GM23338 (cell line): Measurements from ENCODE around the gene GLB1L. TPM values are rescaled to one million over a fixed set of nuclear protein-coding genes. Genes with fewer than 3 reads are reported as not detected.

Source experiments
- ATAC-seq: fragments of 200-7000 bp; cut with Tn5 transposase; 3 replicates; pipeline ENCODE4 v1.9.1; 2020
- DNase-seq: peaks from one replicate; pipeline ENCODE4 v3.0.0-alpha.2; 2015; ENCODE audit warnings: low spot score
- H2AFZ ChIP-seq: fragments of 200-600 bp; sonication (generic); 2 replicates; pipeline ENCODE4 v1.8.0; 2016; ENCODE audit warnings: antibody characterized with exemption, mild to moderate bottlenecking, moderate library complexity
- H3F3A ChIP-seq: fragments of 200-600 bp; sonication (generic); replicated peaks from 2 replicates; pipeline ENCODE4 v1.8.0; 2017; ENCODE audit warnings: antibody characterized with exemption, mixed run types, low read depth
- H3K27ac ChIP-seq: fragments of 200-600 bp; sonication (generic); 2 replicates; pipeline ENCODE4 v1.6.1; 2016; ENCODE audit warnings: low read depth
- H3K27me3 ChIP-seq: fragments of 200-600 bp; sonication (generic); 2 replicates; pipeline ENCODE4 v1.8.0; 2016; ENCODE audit warnings: mild to moderate bottlenecking, mixed run types, moderate library complexity; ENCODE audit not compliant: insufficient read depth
- H3K36me3 ChIP-seq: fragments of 200-600 bp; sonication (generic); 2 replicates; pipeline ENCODE4 v1.8.0; 2016; ENCODE audit warnings: mild to moderate bottlenecking; ENCODE audit not compliant: insufficient read depth
- H3K4me1 ChIP-seq: fragments of 200-600 bp; sonication (generic); 2 replicates; pipeline ENCODE4 v1.8.0; 2016; ENCODE audit warnings: mild to moderate bottlenecking, moderate library complexity; ENCODE audit not compliant: insufficient read depth
- H3K4me2 ChIP-seq: fragments of 200-600 bp; sonication (generic); 2 replicates; pipeline ENCODE4 v1.7.1; 2017; ENCODE audit warnings: mixed run types
- H3K4me3 ChIP-seq: fragments of 200-600 bp; sonication (generic); 2 replicates; pipeline ENCODE4 v1.6.1; 2016; ENCODE audit warnings: mixed run types
- H3K79me2 ChIP-seq: fragments of 200-600 bp; sonication (generic); replicated peaks from 2 replicates; pipeline ENCODE4 v1.8.0; 2017; ENCODE audit warnings: mild to moderate bottlenecking; ENCODE audit not compliant: insufficient read depth
- H3K9me2 ChIP-seq: fragments of 200-600 bp; sonication (generic); 2 replicates; pipeline ENCODE4 v1.8.0; 2017; ENCODE audit not compliant: insufficient read depth
- H4K20me1 ChIP-seq: fragments of 200-600 bp; sonication (generic); replicated peaks from 2 replicates; pipeline ENCODE4 v1.8.0; 2017; ENCODE audit warnings: mild to moderate bottlenecking; ENCODE audit not compliant: insufficient read depth
- H3K27ac Mint-ChIP-seq: 2 replicates; pipeline ENCODE4 v1.8.0; 2020; ENCODE audit warnings: inconsistent platforms, mild to moderate bottlenecking, moderate library complexity, mixed read lengths
- H3K27me3 Mint-ChIP-seq: 3 replicates; pipeline ENCODE4 v1.8.0; 2022; ENCODE audit warnings: low read depth, mild to moderate bottlenecking, moderate library complexity, mixed read lengths, inconsistent platforms; ENCODE audit not compliant: insufficient read depth, poor library complexity
- H3K36me3 Mint-ChIP-seq: 3 replicates; pipeline ENCODE4 v1.8.0; 2021; ENCODE audit warnings: low read depth, mild to moderate bottlenecking, inconsistent platforms, moderate library complexity, mixed read lengths
- H3K4me1 Mint-ChIP-seq: 3 replicates; pipeline ENCODE4 v1.8.0; 2020; ENCODE audit warnings: mild to moderate bottlenecking, inconsistent platforms, mixed read lengths
- H3K4me3 Mint-ChIP-seq: 3 replicates; pipeline ENCODE4 v1.8.0; 2021; ENCODE audit warnings: moderate library complexity, mild to moderate bottlenecking, inconsistent platforms, mixed read lengths
- H3K9me3 Mint-ChIP-seq: 3 replicates; pipeline ENCODE4 v1.8.0; 2020; ENCODE audit warnings: moderate library complexity, mild to moderate bottlenecking, inconsistent platforms, mixed read lengths
- CREB1 ChIP-seq: fragments of 250-450 bp; sonication (Bioruptor Pico); IDR thresholded peaks from 2 replicates; pipeline ENCODE4 v1.5.0; 2020; ENCODE audit warnings: low read depth, mild to moderate bottlenecking, moderate library complexity
- EZH2 ChIP-seq: fragments of 200-600 bp; sonication (generic); IDR thresholded peaks from one replicate; pipeline ENCODE4 v1.8.0; 2017; ENCODE audit warnings: antibody characterized with exemption, mild to moderate bottlenecking, low read depth; ENCODE audit not compliant: unreplicated experiment
- EZH2phosphoT487 ChIP-seq: fragments of 200-600 bp; sonication (generic); IDR thresholded peaks from one replicate; pipeline ENCODE4 v1.8.1; 2018; ENCODE audit warnings: antibody characterized with exemption; ENCODE audit not compliant: unreplicated experiment
- JUNB ChIP-seq: IDR thresholded peaks from one replicate; pipeline ENCODE4 v1.6.1; 2016; ENCODE audit warnings: antibody characterized with exemption; ENCODE audit not compliant: unreplicated experiment
- NANOG ChIP-seq: IDR thresholded peaks from 2 replicates; pipeline ENCODE4 v1.6.1; 2016; ENCODE audit warnings: antibody characterized with exemption, borderline replicate concordance
- POLR2AphosphoS5 ChIP-seq: IDR thresholded peaks from 2 replicates; pipeline ENCODE4 v1.6.1; 2016; ENCODE audit warnings: antibody characterized with exemption, low read depth
- STAT1 ChIP-seq: IDR thresholded peaks from one replicate; pipeline ENCODE4 v1.6.1; 2016; ENCODE audit warnings: antibody characterized with exemption; ENCODE audit not compliant: unreplicated experiment
- ZNF114 ChIP-seq: fragments of 250-450 bp; sonication (Bioruptor Pico); IDR thresholded peaks from 2 replicates; pipeline ENCODE4 v1.5.0; 2020; ENCODE audit warnings: mild to moderate bottlenecking, moderate library complexity
- ZNF331 ChIP-seq: fragments of 250-450 bp; sonication (Bioruptor Pico); IDR thresholded peaks from 2 replicates; pipeline ENCODE4 v1.5.0; 2020; ENCODE audit warnings: low read depth, mild to moderate bottlenecking, moderate library complexity
- polyA plus RNA-seq: library from polyadenylated mRNA; unstranded; fragments of >200 nt; fragmentation: Nextera tagmentation; extraction: Ambion mirVana; gene quantifications from 2 replicates; pipeline ENCODE4 v1.2.1, GENCODE V29; 2016
- total RNA-seq: library from RNA; depleted of rRNA; stranded (reverse); fragments of >200 nt; shearing (Covaris generic); gene quantifications from 2 replicates; pipeline ENCODE4 v1.2.3, GENCODE V29; 2014
- TF ChIP-seq, protein P1 (sequence below): IDR thresholded peaks from 2 replicates; pipeline ENCODE4 v1.6.1; 2016; ENCODE audit warnings: antibody characterized with exemption
- TF ChIP-seq, protein P2 (sequence below), 2 experiments: fragments of 200-600 bp in 1 of 2; sonication (generic) in 1 of 2; conservative IDR thresholded peaks; 2 replicates each; pipeline versions ENCODE4 v1.5.1 to v1.6.1; 2016 to 2017; ENCODE audit warnings: antibody characterized with exemption in 2 of 2, low read depth in 2 of 2, mild to moderate bottlenecking in 2 of 2, moderate library complexity in 1 of 2
- TF ChIP-seq, protein P3 (sequence below): fragments of 250-450 bp; sonication (Bioruptor Pico); IDR thresholded peaks from 2 replicates; pipeline ENCODE4 v1.5.0; 2020; ENCODE audit warnings: mild to moderate bottlenecking, moderate library complexity

GLB1L gene
- total and polyA plus RNA-seq, 2 experiments from 2014 or later = 1.7 to 5.4 TPM

DNA sequence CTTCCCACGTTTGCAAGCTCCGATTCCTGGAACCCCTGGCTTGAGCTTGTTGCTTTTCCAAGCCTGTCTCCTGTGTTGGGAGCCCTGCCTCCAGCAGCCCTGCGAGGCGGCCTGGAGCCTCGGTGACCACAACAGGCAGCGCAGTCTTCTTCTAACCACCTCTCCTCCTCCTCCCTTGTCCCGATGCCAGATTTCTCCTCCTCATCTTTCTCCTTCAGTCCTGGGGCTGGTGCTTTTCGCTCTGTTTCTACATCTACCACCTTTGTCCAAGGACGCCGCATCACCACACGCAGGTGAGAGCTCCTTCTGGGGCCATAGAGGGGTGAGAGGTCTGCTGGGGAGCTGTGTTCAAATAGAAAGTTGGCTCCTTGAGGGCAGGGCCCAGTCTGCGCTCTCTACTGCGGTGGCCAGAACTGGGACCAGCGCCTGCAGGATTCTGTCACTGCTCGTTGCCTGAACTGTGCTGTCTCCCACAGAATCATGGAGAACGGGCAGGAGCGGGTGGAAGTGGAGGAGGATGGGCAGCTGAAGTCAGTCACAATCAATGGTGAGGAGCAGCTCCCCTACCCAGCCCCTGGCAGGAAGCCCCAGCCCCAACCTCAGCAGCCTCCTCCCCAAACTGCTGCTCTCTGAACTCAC lies 37.8 kb upstream of the GLB1L start:
- H4K20me1 ChIP-seq = no peaks in the 10 kb centered on the region; the same call in 1 of the 2 replicates
- no peak overlapping the region for H3K27ac ChIP-seq
- no peaks in the 10 kb centered on the region; the same call in 1 of the 2 replicates for H3K36me3 ChIP-seq
- TF ChIP-seq ZNF331 (CRISPR knock-in tag) = no peak
- TF ChIP-seq STAT1 = no peak
- no peak for TF ChIP-seq JUNB
- TF ChIP-seq EZH2phosphoT487 = no peak
- TF ChIP-seq NANOG = no peak
- no peak overlapping the region for H3K4me3 ChIP-seq
- peaks cover 18% of the 10 kb centered on the region for H3K4me1 ChIP-seq
- DNase-seq (no peak), ATAC-seq (no peak)
- H3K9me2 ChIP-seq = no peaks in the 10 kb centered on the region
- no peaks in the 10 kb centered on the region for H3K79me2 ChIP-seq
- H3K4me3 Mint-ChIP-seq = no peak overlapping the region
- H3K27me3 Mint-ChIP-seq = peaks cover 6% of the 10 kb centered on the region
- H3K36me3 Mint-ChIP-seq = peaks cover 11% of the 10 kb centered on the region; the same call in 2 of the 3 replicates
- no peaks in the 10 kb centered on the region for H3K9me3 Mint-ChIP-seq
- no peaks in the 10 kb centered on the region for H3F3A ChIP-seq
- H3K4me2 ChIP-seq = no peak overlapping the region
- H3K27me3 ChIP-seq = no peaks in the 10 kb centered on the region
- no peak overlapping the region for H2AFZ ChIP-seq
- no peak overlapping the region for H3K27ac Mint-ChIP-seq
- peaks cover 31% of the 10 kb centered on the region for H3K4me1 Mint-ChIP-seq

DNA sequence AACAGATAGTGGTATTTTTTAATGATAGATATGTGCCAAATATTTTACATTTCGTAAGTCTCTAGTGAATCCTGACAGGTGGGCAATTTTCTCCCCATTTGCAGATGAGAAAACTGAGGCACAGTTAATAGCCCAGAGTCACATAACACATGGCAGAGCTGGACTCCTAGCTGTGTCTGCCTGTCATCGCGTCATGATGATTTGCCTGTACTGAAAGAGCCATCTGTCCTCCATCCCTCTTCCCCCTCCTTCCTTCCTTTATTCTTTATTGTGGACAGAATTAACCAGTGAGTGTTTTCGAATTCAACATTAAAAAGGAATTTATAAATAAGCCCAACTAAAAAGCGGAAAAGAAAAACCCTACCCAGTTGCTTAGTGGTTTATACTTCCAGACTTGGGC lies 37.1 kb upstream of the GLB1L start:
- no peak overlapping the region for H3K27ac Mint-ChIP-seq
- Histone ChIP-seq H3K4me1 (peaks cover 22% of the 10 kb centered on the region), H4K20me1 (no peaks in the 10 kb centered on the region; the same call in 1 of the 2 replicates)

More for the DNA sequence above, 37.1 kb upstream of the GLB1L start:
- TF ChIP-seq NANOG = no peak
- TF ChIP-seq, protein P1, sequence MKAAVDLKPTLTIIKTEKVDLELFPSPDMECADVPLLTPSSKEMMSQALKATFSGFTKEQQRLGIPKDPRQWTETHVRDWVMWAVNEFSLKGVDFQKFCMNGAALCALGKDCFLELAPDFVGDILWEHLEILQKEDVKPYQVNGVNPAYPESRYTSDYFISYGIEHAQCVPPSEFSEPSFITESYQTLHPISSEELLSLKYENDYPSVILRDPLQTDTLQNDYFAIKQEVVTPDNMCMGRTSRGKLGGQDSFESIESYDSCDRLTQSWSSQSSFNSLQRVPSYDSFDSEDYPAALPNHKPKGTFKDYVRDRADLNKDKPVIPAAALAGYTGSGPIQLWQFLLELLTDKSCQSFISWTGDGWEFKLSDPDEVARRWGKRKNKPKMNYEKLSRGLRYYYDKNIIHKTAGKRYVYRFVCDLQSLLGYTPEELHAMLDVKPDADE = no peak
- no peak for TF ChIP-seq ZNF331 (CRISPR knock-in tag)
- no peak for TF ChIP-seq EZH2
- TF ChIP-seq EZH2phosphoT487 = no peak
- no peak for TF ChIP-seq STAT1
- no peak for TF ChIP-seq POLR2AphosphoS5
- TF ChIP-seq JUNB = no peak
- TF ChIP-seq, protein P2, sequence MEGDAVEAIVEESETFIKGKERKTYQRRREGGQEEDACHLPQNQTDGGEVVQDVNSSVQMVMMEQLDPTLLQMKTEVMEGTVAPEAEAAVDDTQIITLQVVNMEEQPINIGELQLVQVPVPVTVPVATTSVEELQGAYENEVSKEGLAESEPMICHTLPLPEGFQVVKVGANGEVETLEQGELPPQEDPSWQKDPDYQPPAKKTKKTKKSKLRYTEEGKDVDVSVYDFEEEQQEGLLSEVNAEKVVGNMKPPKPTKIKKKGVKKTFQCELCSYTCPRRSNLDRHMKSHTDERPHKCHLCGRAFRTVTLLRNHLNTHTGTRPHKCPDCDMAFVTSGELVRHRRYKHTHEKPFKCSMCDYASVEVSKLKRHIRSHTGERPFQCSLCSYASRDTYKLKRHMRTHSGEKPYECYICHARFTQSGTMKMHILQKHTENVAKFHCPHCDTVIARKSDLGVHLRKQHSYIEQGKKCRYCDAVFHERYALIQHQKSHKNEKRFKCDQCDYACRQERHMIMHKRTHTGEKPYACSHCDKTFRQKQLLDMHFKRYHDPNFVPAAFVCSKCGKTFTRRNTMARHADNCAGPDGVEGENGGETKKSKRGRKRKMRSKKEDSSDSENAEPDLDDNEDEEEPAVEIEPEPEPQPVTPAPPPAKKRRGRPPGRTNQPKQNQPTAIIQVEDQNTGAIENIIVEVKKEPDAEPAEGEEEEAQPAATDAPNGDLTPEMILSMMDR (conservative IDR thresholded peaks at IDR 0.05; ENCODE audit: low read depth in 2 of 2) = no peak
- TF ChIP-seq, protein P3, sequence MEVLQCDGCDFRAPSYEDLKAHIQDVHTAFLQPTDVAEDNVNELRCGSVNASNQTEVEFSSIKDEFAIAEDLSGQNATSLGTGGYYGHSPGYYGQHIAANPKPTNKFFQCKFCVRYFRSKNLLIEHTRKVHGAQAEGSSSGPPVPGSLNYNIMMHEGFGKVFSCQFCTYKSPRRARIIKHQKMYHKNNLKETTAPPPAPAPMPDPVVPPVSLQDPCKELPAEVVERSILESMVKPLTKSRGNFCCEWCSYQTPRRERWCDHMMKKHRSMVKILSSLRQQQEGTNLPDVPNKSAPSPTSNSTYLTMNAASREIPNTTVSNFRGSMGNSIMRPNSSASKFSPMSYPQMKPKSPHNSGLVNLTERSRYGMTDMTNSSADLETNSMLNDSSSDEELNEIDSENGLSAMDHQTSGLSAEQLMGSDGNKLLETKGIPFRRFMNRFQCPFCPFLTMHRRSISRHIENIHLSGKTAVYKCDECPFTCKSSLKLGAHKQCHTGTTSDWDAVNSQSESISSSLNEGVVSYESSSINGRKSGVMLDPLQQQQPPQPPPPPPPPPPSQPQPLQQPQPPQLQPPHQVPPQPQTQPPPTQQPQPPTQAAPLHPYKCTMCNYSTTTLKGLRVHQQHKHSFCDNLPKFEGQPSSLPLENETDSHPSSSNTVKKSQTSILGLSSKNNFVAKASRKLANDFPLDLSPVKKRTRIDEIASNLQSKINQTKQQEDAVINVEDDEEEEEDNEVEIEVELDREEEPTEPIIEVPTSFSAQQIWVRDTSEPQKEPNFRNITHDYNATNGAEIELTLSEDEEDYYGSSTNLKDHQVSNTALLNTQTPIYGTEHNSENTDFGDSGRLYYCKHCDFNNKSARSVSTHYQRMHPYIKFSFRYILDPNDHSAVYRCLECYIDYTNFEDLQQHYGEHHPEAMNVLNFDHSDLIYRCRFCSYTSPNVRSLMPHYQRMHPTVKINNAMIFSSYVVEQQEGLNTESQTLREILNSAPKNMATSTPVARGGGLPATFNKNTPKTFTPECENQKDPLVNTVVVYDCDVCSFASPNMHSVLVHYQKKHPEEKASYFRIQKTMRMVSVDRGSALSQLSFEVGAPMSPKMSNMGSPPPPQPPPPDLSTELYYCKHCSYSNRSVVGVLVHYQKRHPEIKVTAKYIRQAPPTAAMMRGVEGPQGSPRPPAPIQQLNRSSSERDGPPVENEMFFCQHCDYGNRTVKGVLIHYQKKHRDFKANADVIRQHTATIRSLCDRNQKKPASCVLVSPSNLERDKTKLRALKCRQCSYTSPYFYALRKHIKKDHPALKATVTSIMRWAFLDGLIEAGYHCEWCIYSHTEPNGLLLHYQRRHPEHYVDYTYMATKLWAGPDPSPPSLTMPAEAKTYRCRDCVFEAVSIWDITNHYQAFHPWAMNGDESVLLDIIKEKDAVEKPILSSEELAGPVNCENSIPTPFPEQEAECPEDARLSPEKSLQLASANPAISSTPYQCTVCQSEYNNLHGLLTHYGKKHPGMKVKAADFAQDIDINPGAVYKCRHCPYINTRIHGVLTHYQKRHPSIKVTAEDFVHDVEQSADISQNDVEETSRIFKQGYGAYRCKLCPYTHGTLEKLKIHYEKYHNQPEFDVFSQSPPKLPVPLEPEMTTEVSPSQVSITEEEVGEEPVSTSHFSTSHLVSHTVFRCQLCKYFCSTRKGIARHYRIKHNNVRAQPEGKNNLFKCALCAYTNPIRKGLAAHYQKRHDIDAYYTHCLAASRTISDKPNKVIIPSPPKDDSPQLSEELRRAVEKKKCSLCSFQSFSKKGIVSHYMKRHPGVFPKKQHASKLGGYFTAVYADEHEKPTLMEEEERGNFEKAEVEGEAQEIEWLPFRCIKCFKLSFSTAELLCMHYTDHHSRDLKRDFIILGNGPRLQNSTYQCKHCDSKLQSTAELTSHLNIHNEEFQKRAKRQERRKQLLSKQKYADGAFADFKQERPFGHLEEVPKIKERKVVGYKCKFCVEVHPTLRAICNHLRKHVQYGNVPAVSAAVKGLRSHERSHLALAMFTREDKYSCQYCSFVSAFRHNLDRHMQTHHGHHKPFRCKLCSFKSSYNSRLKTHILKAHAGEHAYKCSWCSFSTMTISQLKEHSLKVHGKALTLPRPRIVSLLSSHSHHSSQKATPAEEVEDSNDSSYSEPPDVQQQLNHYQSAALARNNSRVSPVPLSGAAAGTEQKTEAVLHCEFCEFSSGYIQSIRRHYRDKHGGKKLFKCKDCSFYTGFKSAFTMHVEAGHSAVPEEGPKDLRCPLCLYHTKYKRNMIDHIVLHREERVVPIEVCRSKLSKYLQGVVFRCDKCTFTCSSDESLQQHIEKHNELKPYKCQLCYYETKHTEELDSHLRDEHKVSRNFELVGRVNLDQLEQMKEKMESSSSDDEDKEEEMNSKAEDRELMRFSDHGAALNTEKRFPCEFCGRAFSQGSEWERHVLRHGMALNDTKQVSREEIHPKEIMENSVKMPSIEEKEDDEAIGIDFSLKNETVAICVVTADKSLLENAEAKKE (CRISPR knock-in tag) = no peak
- no peak for TF ChIP-seq CREB1 (CRISPR knock-in tag)
- no peak for TF ChIP-seq ZNF114 (CRISPR knock-in tag)
- no peak overlapping the region for H3K4me3 ChIP-seq
- no peaks in the 10 kb centered on the region for H3K9me3 Mint-ChIP-seq
- peaks cover 12% of the 10 kb centered on the region for H3K27me3 Mint-ChIP-seq
- no peaks in the 10 kb centered on the region for H3K9me2 ChIP-seq
- ATAC-seq = no peak
- H3K36me3 Mint-ChIP-seq = peaks cover 11% of the 10 kb centered on the region; the same call in 2 of the 3 replicates
- no peak for DNase-seq
- no peak overlapping the region for H2AFZ ChIP-seq
- H3K79me2 ChIP-seq = no peaks in the 10 kb centered on the region
- peaks cover 38% of the 10 kb centered on the region for H3K4me1 Mint-ChIP-seq
- no peak overlapping the region for H3K27ac ChIP-seq
- H3K4me3 Mint-ChIP-seq = no peak overlapping the region
- H3K36me3 ChIP-seq = no peaks in the 10 kb centered on the region; the same call in 1 of the 2 replicates
- no peaks in the 10 kb centered on the region for H3K27me3 ChIP-seq
- H3F3A ChIP-seq = no peaks in the 10 kb centered on the region
- H3K4me2 ChIP-seq = no peak overlapping the region
